ENCODE measurements around the gene RNF224. TPM values are rescaled to one million over a fixed set of nuclear protein-coding genes. Genes with fewer than 3 reads are reported as not detected.

RNF224 gene
- total and polyA plus RNA-seq, 2 of the 13 experiments (the other 11 are each of a cell fraction or from before 2014, with no cell fraction given) = 0.09 TPM; not detected in 1

- FAIRE-seq (no peak), DNase-seq (ENCODE audit: low spot score) (no peak), ATAC-seq (no peak)
- in situ Hi-C loops (cut with HindIII; ENCODE audit: extremely low pct_ligation_motif_present, low pct_unique_long_range_greater_than_20kb) = no loop called here
- Histone ChIP-seq H2AFZ (ENCODE audit: low read length) (no peak overlapping the region), H3K36me3 (replicated peaks in 1 of 2; ENCODE audit: control insufficient read depth in 1 of 2, insufficient read depth in 2 of 2, low read length in 2 of 2) (peaks cover 13 to 28% of the 10 kb centered on the region in 2 experiments; a peak in 4 of 5 replicates), H3K9me3 (ENCODE audit: low read length) (no peaks in the 10 kb centered on the region), H3K9ac (ENCODE audit: insufficient read depth, low read depth, low read length) (no peak overlapping the region), H3K27me3 (ENCODE audit: control insufficient read depth in 1 of 2, insufficient read depth in 2 of 2, low read length in 2 of 2) (no peaks in the 10 kb centered on the region; a peak in 1 of 5 replicates), H3K4me1 (ENCODE audit: insufficient read depth, low read length) (peaks cover 18% of the 10 kb centered on the region), H3K79me2 (ENCODE audit: insufficient read depth, low read length) (peaks cover under 1% of the 10 kb centered on the region), H3K27ac (ENCODE audit: extremely low read length, insufficient read depth, low read length) (no peak overlapping the region), H3K4me3 (replicated peaks in 1 of 3; ENCODE audit: insufficient read depth in 1 of 3, low read depth in 2 of 3, low read length in 3 of 3) (no peak overlapping the region), H4K20me1 (ENCODE audit: insufficient read depth, low read length) (no peaks in the 10 kb centered on the region), H3K4me2 (ENCODE audit: low read depth, low read length) (no peak overlapping the region)
- BruUV-seq (replicated peaks) = no TSS peak
- intact Hi-C loops (cut with micrococcal nuclease; ENCODE audit: unreplicated experiment) = no loop called here
- ChIA-PET CTCF (ENCODE audit: low intra/inter-chr PET ratio, low total read pairs) (no interaction called here), POLR2A (interaction anchor here (0.8 to 1.5 kb wide), 5 partner anchors 20 to 33 kb away, joined by 3 to 5 read pairs (median 4); partner anchors contain the start of gene TUBB4B)
- no peak for TF ChIP-seq NFRKB (IDR thresholded peaks at IDR 0.05)
- TF ChIP-seq ZNF775 (CRISPR knock-in tag; IDR thresholded peaks at IDR 0.05; ENCODE audit: borderline replicate concordance) = no peak
- no peak for TF ChIP-seq ZNF552 (CRISPR knock-in tag; IDR thresholded peaks at IDR 0.05; ENCODE audit: borderline replicate concordance)
- TF ChIP-seq AGO2 (optimal IDR thresholded peaks at IDR 0.05; ENCODE audit: low read depth, low read length) = peak; percentile 57
- WGBS (ENCODE audit: low lambda C conversion rate) = 89% methylated on average over 5 of the region's 15 CpGs
Observed at GRCh38 chr9:137273611-137274320, 46.5 kb downstream of the RNF224 start.

GRCh38 chr9:137275203-137275587 is 47.9 kb downstream of the RNF224 start:
- CTCF ChIA-PET (ENCODE audit: low intra/inter-chr PET ratio, low total read pairs) = no interaction called here
- DNase-seq (ENCODE audit: low spot score) = no peak
- TF ChIP-seq ZNF773 (CRISPR knock-in tag; IDR thresholded peaks at IDR 0.05; ENCODE audit: borderline replicate concordance) (no peak), ZNF484 (CRISPR knock-in tag; IDR thresholded peaks at IDR 0.05; ENCODE audit: borderline replicate concordance, low read depth) (no peak), HOXA3 (CRISPR knock-in tag; IDR thresholded peaks at IDR 0.05) (no peak), ZMYM4 (CRISPR knock-in tag; IDR thresholded peaks at IDR 0.05) (no peak), ISL2 (CRISPR knock-in tag; IDR thresholded peaks at IDR 0.05) (no peak), JUND (CRISPR knock-in tag; IDR thresholded peaks at IDR 0.05) (no peak), ZNF598 (CRISPR knock-in tag; IDR thresholded peaks at IDR 0.05; ENCODE audit: borderline replicate concordance) (no peak), ZNF572 (CRISPR knock-in tag; IDR thresholded peaks at IDR 0.05) (no peak), SRSF1 (optimal IDR thresholded peaks at IDR 0.05; ENCODE audit: low read depth, low read length) (no peak), ELF1 (CRISPR knock-in tag; IDR thresholded peaks at IDR 0.05) (no peak), ZNF549 (CRISPR knock-in tag; IDR thresholded peaks at IDR 0.05) (no peak), SOX5 (CRISPR knock-in tag; IDR thresholded peaks at IDR 0.05; ENCODE audit: borderline replicate concordance) (no peak), HMG20B (CRISPR knock-in tag; conservative IDR thresholded peaks at IDR 0.05) (no peak), SMAD9 (CRISPR knock-in tag; IDR thresholded peaks at IDR 0.05) (no peak), ZNF792 (CRISPR knock-in tag; IDR thresholded peaks at IDR 0.05) (no peak)
- TF ChIP-seq, protein P1, sequence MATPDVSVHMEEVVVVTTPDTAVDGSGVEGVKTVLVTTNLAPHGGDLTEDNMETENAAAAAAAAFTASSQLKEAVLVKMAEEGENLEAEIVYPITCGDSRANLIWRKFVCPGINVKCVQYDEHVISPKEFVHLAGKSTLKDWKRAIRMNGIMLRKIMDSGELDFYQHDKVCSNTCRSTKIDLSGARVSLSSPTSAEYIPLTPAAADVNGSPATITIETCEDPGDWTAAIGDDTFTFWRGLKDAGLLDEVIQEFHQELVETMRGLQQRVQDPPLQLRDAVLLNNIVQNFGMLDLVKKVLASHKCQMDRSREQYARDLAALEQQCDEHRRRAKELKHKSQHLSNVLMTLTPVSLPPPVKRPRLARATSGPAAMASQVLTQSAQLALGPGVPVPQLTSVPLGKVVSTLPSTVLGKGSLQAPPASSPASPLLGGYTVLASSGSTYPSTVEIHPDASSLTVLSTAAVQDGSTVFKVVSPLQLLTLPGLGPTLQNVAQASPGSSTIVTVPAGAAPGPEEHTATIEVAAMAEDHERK (CRISPR knock-in tag; IDR thresholded peaks at IDR 0.05; ENCODE audit: low read depth) = no peak

More at GRCh38 chr9:137275203-137275587, 47.9 kb downstream of the RNF224 start:
- Histone ChIP-seq H3K4me3 (replicated peaks in 1 of 3; ENCODE audit: insufficient read depth in 1 of 3, low read depth in 2 of 3, low read length in 3 of 3) (no peak overlapping the region), H3K4me2 (ENCODE audit: low read depth, low read length) (0 out of 2 replicates have a peak overlapping the region, but pooled peaks have one; percentile 88), H3K79me2 (ENCODE audit: insufficient read depth, low read length) (peaks cover 6% of the 10 kb centered on the region), H3K9me3 (ENCODE audit: low read length) (no peaks in the 10 kb centered on the region), H3K27me3 (ENCODE audit: control insufficient read depth in 1 of 2, insufficient read depth in 2 of 2, low read length in 2 of 2) (no peaks in the 10 kb centered on the region; a peak in 1 of 5 replicates), H2AFZ (ENCODE audit: low read length) (no peak overlapping the region), H3K9ac (ENCODE audit: insufficient read depth, low read depth, low read length) (no peak overlapping the region), H4K20me1 (ENCODE audit: insufficient read depth, low read length) (no peaks in the 10 kb centered on the region), H3K36me3 (replicated peaks in 1 of 2; ENCODE audit: control insufficient read depth in 1 of 2, insufficient read depth in 2 of 2, low read length in 2 of 2) (peaks cover 7 to 20% of the 10 kb centered on the region in 2 experiments; a peak in 4 of 5 replicates), H3K27ac (ENCODE audit: extremely low read length, insufficient read depth, low read length) (peak overlapping the region; percentile 18), H3K4me1 (ENCODE audit: insufficient read depth, low read length) (peaks cover 21% of the 10 kb centered on the region)
- in situ Hi-C loops (cut with HindIII; ENCODE audit: extremely low pct_ligation_motif_present, low pct_unique_long_range_greater_than_20kb) = no loop called here
- POLR2A ChIA-PET = interaction anchor here (1.2 kb wide), 1 partner anchor 32 kb away, joined by 5 read pairs; no protein-coding TSS in a partner anchor
- FAIRE-seq = no peak
- no peak for ATAC-seq
- WGBS (ENCODE audit: low lambda C conversion rate) = 87% methylated on average over 10 of the region's 10 CpGs
- intact Hi-C loops (cut with micrococcal nuclease; ENCODE audit: unreplicated experiment) = no loop called here
- BruUV-seq (replicated peaks) = no TSS peak
